ENCODE data around the gene PROZ.
A peak's percentile ranks its signal among the peaks of the same experiment; 100 is the strongest.
"Not testable (repeated sequence)": the region's sequence is repeated elsewhere in the genome, so short reads cannot be mapped to it uniquely, and the experiment has no call there.

Gene PROZ

DNA sequence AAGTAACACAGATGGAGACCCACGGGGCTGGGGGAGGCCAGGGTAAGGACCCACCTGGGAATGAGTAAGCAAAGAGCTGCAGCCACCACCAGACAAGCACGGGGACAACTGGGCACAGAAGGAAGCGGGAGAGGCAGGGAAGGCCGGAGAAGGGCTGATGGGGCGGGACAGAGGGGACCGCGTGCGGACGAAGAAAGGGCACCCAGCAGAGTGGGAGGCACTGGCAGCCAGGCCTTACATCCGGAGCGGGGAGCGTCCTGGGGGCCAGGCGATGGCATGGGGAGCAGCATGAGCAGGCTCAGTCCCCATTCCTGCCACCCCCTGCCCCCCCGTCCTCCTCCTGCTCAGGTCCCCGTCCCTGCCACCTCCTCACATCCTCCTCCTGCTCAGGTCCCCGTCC, 3.0 kb downstream of the PROZ start:
- 0 out of 2 replicates have a peak, but pooled peaks cover 1% of the 10 kb centered on the region for H3K9me3 ChIP-seq (ENCODE audit: insufficient read depth, low read length)
- H3K79me2 ChIP-seq (ENCODE audit: low read length), result no peaks in the 10 kb centered on the region
- H3K27me3 ChIP-seq (ENCODE audit: low read depth, low read length), result peaks cover 12% of the 10 kb centered on the region
- no peak overlapping the region for H2AFZ ChIP-seq (ENCODE audit: low read depth, low read length)
- no peak overlapping the region for H3K27ac ChIP-seq (ENCODE audit: low read length)
- H3K9ac ChIP-seq (ENCODE audit: low read length), result no peak overlapping the region
- peak overlapping the region; percentile 8; the same call in 1 of the 2 replicates for H3K4me2 ChIP-seq (ENCODE audit: low read length)
- no peak overlapping the region for H3K4me3 ChIP-seq (ENCODE audit: low read length)
- peaks cover 10% of the 10 kb centered on the region for H3K4me1 ChIP-seq (ENCODE audit: low read length)
- no peaks in the 10 kb centered on the region for H3K36me3 ChIP-seq (replicated peaks; ENCODE audit: low read depth, low read length)
- H4K20me1 ChIP-seq (ENCODE audit: insufficient read depth, low read length), result no peaks in the 10 kb centered on the region; the same call in 1 of the 2 replicates
- TF ChIP-seq, protein P1, sequence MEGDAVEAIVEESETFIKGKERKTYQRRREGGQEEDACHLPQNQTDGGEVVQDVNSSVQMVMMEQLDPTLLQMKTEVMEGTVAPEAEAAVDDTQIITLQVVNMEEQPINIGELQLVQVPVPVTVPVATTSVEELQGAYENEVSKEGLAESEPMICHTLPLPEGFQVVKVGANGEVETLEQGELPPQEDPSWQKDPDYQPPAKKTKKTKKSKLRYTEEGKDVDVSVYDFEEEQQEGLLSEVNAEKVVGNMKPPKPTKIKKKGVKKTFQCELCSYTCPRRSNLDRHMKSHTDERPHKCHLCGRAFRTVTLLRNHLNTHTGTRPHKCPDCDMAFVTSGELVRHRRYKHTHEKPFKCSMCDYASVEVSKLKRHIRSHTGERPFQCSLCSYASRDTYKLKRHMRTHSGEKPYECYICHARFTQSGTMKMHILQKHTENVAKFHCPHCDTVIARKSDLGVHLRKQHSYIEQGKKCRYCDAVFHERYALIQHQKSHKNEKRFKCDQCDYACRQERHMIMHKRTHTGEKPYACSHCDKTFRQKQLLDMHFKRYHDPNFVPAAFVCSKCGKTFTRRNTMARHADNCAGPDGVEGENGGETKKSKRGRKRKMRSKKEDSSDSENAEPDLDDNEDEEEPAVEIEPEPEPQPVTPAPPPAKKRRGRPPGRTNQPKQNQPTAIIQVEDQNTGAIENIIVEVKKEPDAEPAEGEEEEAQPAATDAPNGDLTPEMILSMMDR (IDR thresholded peaks at IDR 0.05; ENCODE audit: low read depth, low read length), result no peak

DNA sequence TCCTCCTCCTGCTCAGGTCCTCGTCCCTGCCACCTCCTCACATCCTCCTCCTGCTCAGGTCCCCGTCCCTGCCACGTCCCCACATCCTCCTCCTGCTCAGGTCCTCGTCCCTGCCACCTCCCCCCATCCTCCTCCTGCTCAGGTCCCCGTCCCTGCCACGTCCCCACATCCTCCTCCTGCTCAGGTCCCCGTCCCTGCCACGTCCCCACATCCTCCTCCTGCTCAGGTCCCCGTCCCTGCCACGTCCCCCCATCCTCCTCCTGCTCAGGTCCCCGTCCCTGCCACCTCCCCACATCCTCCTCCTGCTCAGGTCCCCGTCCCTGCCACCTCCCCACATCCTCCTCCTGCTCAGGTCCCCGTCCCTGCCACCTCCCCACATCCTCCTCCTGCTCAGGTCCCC, 3.5 kb downstream of the PROZ start:
- H4K20me1 ChIP-seq (ENCODE audit: insufficient read depth, low read length); H3K4me2 ChIP-seq (ENCODE audit: low read length); H3K27ac ChIP-seq (ENCODE audit: low read length); H3K36me3 ChIP-seq (replicated peaks; ENCODE audit: low read depth, low read length); H3K9ac ChIP-seq (ENCODE audit: low read length); H3K4me3 ChIP-seq (ENCODE audit: low read length); H2AFZ ChIP-seq (ENCODE audit: low read depth, low read length); H3K9me3 ChIP-seq (ENCODE audit: insufficient read depth, low read length); H3K79me2 ChIP-seq (ENCODE audit: low read length): not testable (repeated sequence)
- peaks cover 10% of the 10 kb centered on the region for H3K27me3 ChIP-seq (ENCODE audit: low read depth, low read length)
- peaks cover 10% of the 10 kb centered on the region for H3K4me1 ChIP-seq (ENCODE audit: low read length)

DNA sequence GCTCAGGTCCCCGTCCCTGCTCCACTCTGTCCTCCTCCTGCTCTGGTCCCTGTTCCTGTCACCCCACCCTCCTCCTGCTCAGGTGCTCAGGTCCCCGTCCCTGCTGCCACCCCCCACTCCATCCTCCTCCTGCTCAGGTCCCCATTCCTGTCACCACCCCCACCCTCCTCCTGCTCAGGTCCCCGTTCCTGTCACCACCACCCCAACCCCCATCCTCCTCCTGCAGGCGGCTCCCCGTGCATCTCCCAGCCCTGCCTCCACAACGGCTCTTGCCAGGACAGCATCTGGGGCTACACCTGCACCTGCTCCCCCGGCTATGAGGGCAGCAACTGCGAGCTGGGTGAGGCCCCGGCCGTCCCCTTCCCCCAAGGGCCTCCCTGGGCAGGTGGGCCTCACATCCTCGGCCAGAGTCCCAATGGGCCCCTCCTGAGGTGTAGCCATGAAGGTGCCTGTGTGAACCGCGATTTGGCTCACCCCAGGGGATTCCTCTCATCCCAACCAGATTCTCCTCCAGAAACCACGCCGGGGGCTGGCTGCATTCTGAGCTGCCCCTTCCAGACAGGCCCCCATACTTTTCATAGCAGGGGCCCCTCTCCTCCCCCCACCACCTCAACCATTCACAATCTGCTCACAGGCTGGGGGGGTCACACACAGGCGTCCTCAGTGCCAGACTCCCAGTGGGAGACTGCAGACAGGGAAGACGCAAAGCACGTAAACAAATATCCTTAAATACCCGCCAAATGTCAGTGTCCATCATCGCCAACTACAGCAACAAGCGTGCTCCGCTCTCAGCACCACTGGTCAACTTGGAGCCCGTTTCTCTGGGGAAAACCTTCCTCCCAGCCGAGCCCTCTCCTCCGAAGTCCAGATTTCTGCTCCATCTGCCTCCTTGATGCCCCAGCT, 4.6 kb downstream of the PROZ start:
- H2AFZ ChIP-seq (ENCODE audit: low read depth, low read length), result no peak overlapping the region
- peak overlapping the region; percentile 26 for H3K4me2 ChIP-seq (ENCODE audit: low read length)
- no peak overlapping the region for H3K9ac ChIP-seq (ENCODE audit: low read length)
- H3K9me3 ChIP-seq (ENCODE audit: insufficient read depth, low read length), result no peaks in the 10 kb centered on the region
- H3K79me2 ChIP-seq (ENCODE audit: low read length), result no peaks in the 10 kb centered on the region
- no peak overlapping the region for H3K27ac ChIP-seq (ENCODE audit: low read length)
- no peaks in the 10 kb centered on the region; the same call in 1 of the 2 replicates for H4K20me1 ChIP-seq (ENCODE audit: insufficient read depth, low read length)
- no peak overlapping the region for H3K4me3 ChIP-seq (ENCODE audit: low read length)
- H3K27me3 ChIP-seq (ENCODE audit: low read depth, low read length), result peaks cover 6% of the 10 kb centered on the region; the same call in 1 of the 2 replicates
- H3K4me1 ChIP-seq (ENCODE audit: low read length), result peaks cover 10% of the 10 kb centered on the region
- H3K36me3 ChIP-seq (replicated peaks; ENCODE audit: low read depth, low read length), result no peaks in the 10 kb centered on the region
- TF ChIP-seq, protein P1 (IDR thresholded peaks at IDR 0.05; ENCODE audit: low read depth, low read length), result no peak
- TF ChIP-seq EZH2phosphoT487 (IDR thresholded peaks at IDR 0.05; ENCODE audit: low read depth), result no peak

DNA sequence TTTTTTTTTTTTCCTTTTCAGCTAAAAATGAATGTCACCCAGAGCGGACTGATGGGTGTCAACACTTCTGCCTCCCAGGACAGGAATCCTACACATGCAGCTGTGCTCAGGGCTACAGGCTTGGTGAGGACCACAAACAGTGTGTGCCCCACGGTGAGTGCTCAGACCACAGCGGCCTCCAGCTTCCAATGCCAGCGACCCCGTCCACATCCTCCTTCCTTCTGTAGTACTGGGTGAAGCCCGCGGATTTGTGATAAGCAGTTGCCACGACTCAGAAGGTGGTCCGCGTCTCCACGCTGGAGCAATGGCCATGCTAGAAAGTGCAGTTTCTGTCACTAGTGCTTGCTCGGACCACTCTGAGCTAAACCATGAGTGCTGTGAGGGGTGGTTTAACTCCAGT, 6.0 kb downstream of the PROZ start:
- Histone ChIP-seq H4K20me1 (ENCODE audit: insufficient read depth, low read length) (no peaks in the 10 kb centered on the region; the same call in 1 of the 2 replicates), H3K4me2 (ENCODE audit: low read length) (no peak overlapping the region), H3K9me3 (ENCODE audit: insufficient read depth, low read length) (no peaks in the 10 kb centered on the region), H3K4me3 (ENCODE audit: low read length) (no peak overlapping the region), H3K4me1 (ENCODE audit: low read length) (peaks cover 10% of the 10 kb centered on the region), H3K36me3 (replicated peaks; ENCODE audit: low read depth, low read length) (peaks cover 7% of the 10 kb centered on the region), H3K9ac (ENCODE audit: low read length) (no peak overlapping the region), H3K79me2 (ENCODE audit: low read length) (no peaks in the 10 kb centered on the region), H3K27ac (ENCODE audit: low read length) (no peak overlapping the region), H2AFZ (ENCODE audit: low read depth, low read length) (no peak overlapping the region), H3K27me3 (ENCODE audit: low read depth, low read length) (peaks cover 6% of the 10 kb centered on the region; the same call in 1 of the 2 replicates)
- TF ChIP-seq, protein P1 (IDR thresholded peaks at IDR 0.05; ENCODE audit: low read depth, low read length), result no peak
- no peak for TF ChIP-seq EZH2phosphoT487 (IDR thresholded peaks at IDR 0.05; ENCODE audit: low read depth)
